ENCODE measurements around the gene ITPKB. TPM values are rescaled to one million over a fixed set of nuclear protein-coding genes. Genes with fewer than 3 reads are reported as not detected.

Gene ITPKB
- total RNA-seq, 1 experiment from 2014 or later = 1.9 TPM

- DNase-seq (ENCODE audit: low spot score) = no peak
Observed at GRCh38 chr1:226638001-226638601, 101.0 kb downstream of the ITPKB start.

- DNase-seq (ENCODE audit: low spot score) = no peak
Observed at GRCh38 chr1:226637147-226637935, 101.7 kb downstream of the ITPKB start.

DNA sequence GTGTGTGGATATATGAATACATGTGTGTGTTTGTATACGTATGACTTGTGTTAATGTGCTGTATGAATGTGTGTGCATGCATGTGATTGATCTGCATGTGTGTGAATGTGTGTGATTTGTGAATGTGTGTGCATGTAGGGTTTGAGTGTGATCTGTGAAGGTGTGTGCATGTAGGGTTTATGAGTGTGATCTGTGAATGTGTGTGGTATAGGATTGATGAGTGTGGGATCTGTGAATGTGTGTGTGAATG is 102.3 kb downstream of the ITPKB start:
- no peak for DNase-seq (ENCODE audit: low spot score)

DNA sequence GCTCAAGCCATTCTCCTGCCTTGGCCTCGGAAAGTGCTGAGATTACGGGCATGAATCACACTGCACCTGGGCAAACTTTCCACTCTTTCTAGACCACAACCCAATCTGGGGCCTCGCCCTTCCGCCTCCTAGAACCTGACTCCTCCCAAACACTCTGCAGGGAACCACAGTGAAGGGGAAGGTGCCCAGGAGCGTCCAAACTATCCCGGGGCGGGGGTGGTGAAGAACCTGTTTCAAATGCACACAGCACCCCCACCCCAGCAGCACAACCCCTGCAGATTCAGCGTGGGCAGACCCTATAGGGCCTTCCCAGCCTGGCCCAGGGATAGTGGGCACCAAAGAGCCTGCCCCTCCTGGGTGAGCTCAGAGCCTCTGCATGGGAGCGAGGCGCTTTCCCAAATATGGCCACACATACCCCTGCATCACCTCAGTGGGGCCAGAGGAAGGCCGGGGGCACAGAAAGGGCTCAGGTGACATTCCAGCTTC is 103.6 kb downstream of the ITPKB start:
- DNase-seq (ENCODE audit: low spot score) = no peak

DNA sequence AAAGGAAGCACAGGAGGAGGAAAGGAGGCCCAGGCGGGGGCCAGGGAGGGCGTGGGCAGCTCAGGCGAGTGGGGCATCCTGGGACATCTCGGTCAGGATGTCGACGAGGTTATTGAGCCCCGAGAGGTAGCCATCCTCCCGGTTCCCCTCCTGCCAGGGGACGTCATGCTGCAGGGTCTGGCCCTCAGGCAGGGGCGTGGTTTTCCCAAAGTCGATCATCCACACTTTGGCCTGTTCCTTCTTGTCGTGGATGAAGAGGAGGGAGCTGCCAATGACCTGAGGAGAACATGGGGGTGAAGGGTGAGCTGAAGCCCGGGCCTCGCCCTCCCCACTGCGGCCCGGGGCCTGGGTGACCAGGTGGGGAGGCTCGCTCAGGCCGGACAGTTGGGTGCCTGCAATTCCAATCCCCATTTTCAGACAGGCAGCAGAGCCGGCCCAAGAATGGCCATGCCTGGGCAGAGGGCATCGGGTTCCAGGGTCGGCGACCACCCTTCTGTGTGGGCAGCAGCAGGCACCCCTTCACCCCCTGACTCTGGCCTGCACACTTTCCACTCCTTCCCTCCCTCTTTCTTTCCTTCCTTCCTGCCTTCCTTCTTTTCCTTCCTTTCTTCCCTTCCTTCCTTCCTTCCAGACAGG is 104.4 kb downstream of the ITPKB start:
- no peak for DNase-seq (ENCODE audit: low spot score)

- DNase-seq (ENCODE audit: low spot score) = peak; percentile 58
Observed at GRCh38 chr1:226634166-226634588, 104.9 kb downstream of the ITPKB start.

DNA sequence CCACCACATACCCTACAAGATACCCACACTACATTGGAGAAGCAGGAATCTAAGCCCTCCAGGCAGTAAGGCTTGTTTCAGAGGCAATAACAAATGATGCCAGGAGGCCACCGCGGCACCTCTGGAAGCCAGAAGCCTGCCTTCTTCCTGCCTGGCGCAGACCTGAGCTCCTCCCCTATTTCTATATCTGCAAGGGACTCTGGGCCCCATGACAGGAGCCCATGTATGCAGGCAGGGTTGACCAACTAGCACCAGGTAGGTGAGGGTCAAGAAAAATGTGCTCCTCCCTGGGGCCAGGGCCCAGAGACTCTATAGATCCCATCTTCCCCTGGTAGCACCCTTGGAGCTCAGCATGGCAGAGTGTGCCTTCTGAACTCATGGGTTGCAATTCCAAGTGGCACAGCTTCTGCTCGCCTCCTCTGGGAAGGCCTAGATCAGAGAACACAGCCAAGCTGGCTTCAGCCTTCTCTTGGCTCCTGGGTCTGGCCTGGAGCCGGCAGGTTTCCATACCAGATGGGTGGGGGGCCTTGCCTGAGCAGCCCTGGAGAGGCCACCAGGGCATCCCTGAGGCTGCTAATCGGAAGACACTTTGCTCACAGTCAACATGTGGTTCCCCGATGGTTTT is 105.4 kb downstream of the ITPKB start:
- DNase-seq (ENCODE audit: low spot score) = no peak

DNA sequence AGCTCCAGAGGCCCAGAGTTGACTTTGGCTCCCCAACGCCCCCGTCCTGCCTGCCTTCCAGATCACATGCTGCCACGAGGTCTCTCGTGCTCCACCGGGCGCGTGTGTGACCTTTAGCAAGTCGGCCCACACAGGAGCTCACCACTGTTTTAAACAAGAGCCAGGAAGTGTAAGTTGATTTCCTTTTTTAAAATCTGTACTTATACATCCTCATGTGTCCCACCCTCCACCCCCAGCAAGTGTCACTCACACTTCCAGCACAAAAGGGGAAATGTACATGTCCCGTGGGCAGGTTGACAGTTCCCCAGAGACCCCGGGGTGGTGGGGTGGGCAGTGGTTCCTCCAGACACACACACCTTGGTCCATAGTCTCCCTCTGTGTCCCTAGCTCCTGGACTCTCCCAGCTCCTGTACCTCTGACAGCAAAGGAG is 106.1 kb downstream of the ITPKB start:
- DNase-seq (ENCODE audit: low spot score) = no peak

GRCh38 chr1:226632169-226632879 is 106.8 kb downstream of the ITPKB start:
- DNase-seq (ENCODE audit: low spot score) = no peak

- DNase-seq (ENCODE audit: low spot score) = no peak
Observed at GRCh38 chr1:226631229-226632000, 107.7 kb downstream of the ITPKB start.

GRCh38 chr1:226630592-226630991 is 108.5 kb downstream of the ITPKB start:
- DNase-seq (ENCODE audit: low spot score) = no peak

- no peak for DNase-seq (ENCODE audit: low spot score)
Observed at GRCh38 chr1:226629896-226630550, 109.1 kb downstream of the ITPKB start.

DNA sequence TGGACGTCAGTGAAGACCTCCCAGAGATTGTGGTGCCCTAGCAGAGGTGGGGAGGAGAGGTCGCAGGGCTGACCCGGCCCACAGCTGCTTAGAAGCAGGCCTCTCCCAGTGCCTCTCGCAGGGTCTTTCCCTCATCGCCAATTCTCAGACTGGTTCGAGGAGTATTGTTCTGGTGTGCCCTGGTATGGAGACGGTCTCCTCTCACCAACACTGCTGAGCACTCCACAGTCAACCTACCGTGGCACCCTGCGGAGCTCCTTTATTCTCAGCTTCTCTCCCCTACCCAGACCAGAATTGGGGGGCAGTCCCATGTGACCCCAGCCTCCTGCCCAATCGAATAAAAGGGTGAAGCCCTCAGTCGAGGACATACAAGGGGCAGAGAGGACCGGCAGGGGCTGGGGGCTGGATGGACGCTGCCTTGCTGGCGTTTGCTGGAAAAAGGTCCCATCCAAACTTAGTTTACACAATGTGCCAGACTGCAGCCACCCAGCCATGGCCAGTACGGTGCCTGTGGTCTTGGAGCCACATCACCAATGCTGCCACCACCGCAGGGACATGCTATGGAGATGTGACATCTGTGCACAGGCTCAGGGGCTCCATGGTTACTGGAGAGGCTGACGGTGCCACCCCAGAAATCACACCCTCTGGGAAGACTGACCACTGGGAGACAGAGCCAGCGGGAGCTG is 109.7 kb downstream of the ITPKB start:
- DNase-seq (ENCODE audit: low spot score) = no peak

- DNase-seq (ENCODE audit: low spot score) = no peak
Observed at GRCh38 chr1:226628612-226629155, 110.4 kb downstream of the ITPKB start.

DNA sequence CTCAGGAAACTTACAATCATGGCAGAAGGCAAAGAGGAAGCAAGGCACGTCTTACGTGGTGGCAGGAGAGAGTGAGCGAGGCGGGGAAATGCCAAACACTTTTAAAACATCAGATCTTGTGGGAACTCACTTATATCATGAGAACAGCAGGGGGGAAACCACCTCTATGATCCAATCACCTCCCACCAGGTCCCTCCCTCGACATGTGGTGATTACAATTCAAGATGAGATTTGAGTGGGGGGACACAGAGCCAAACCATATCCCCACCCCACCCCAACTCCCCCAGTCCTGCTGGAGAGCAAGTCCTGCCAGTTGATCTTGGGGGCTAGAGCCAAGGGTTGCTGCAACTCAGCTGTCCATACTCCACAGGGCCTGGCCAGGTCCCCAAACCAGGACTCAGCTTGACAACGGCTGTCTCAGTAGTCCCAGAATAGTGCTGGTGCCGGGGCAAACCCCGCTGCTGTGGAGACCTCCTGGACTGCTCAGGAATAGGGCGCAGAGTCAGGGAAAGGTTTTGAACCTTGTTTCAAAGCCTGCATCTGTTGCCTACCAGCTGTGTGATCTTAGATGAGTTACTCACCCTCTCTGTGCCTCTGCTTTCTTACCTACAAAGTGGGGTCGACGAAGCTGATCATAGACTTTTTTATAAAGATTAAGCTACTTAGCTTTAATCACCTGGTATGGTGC is 111.0 kb downstream of the ITPKB start:
- DNase-seq (ENCODE audit: low spot score) = no peak

- no peak for DNase-seq (ENCODE audit: low spot score)
Observed at GRCh38 chr1:226627050-226627755, 111.9 kb downstream of the ITPKB start.

DNA sequence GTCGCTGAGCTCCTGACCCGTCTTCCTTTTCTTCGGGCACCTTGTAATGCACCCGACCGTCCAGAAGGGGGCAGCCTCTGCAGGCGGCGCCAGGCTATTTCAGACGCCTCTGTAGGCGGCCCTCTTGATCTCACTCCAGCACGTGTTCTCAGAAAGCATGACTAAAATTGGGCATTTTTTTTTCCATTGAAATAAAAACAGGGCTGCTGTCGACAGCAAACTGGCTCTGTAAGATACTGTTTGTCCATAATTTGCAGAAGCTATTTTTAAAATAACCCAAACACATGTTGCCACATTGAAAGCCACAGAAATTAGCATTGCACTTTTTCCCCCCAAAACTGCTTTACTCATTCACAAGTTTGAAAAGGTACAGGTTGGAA is 112.5 kb downstream of the ITPKB start:
- DNase-seq (ENCODE audit: low spot score) = peak; percentile 67

DNA sequence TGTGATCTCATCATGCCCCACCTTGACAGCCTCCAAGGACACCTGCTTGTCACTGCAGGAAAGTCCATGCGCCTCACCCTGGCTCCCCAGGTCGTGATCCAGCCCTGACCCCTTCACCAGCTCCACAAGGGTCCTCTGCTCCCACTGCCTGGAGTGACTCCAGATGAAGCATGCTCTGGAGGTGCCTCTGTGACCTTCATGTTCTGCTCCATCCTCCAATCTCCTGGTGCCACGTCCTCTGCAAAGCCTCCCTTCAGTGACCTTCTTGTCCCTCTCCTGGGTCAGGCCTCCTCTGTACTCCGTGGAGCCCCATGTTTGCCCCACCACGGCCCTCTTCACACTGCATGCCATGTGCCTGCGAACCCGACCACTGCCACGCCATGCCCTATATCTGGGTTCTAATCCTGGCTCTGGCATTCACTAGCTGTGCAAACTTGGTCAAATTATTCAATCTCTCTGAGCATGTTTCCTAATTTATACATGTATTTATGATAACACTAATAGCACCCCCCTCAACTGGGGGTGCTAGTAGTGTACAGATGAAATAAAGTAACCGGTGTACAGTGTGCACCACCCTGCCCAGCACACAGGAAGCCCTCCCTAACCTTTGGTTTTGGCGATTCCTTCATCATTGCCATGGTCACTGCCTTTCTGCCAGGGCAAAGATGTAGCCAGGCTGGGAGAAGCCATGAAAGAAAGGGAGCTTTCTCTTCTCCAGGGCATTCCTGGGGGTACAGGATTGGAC is 113.1 kb downstream of the ITPKB start:
- DNase-seq (ENCODE audit: low spot score) = no peak

All from A172 (cell line).